H9 (cell line): ENCODE data around the gene CLEC16A. TPM values are rescaled to one million over a fixed set of nuclear protein-coding genes. Genes with fewer than 3 reads are reported as not detected.

Source experiments
- DNase-seq: peaks from one replicate; pipeline ENCODE4 v3.0.0-alpha.2; 2017
- H2AFZ ChIP-seq: one replicate; pipeline ENCODE4 v1.6.1; 2013; ENCODE audit warnings: mild to moderate bottlenecking, low read length, control low read depth, moderate library complexity
- H2AK5ac ChIP-seq: 2 replicates; pipeline ENCODE4 v1.6.1; 2013; ENCODE audit warnings: low read length, control low read depth, mixed read lengths; ENCODE audit not compliant: insufficient read length
- H2BK120ac ChIP-seq: one replicate; pipeline ENCODE4 v1.6.1; 2013; ENCODE audit warnings: low read depth, mild to moderate bottlenecking, low read length, control low read depth, inconsistent platforms; ENCODE audit not compliant: poor library complexity, severe bottlenecking
- H2BK12ac ChIP-seq: 2 replicates; pipeline ENCODE4 v1.6.1; 2013; ENCODE audit warnings: low read length, control low read depth, mixed read lengths, low read depth; ENCODE audit not compliant: insufficient read length
- H2BK15ac ChIP-seq: 2 replicates; pipeline ENCODE4 v1.6.1; 2013; ENCODE audit warnings: low read depth, low read length, control low read depth
- H2BK20ac ChIP-seq: one replicate; pipeline ENCODE4 v1.6.1; 2013; ENCODE audit warnings: low read depth, mild to moderate bottlenecking, low read length, control low read depth, inconsistent platforms; ENCODE audit not compliant: poor library complexity, severe bottlenecking
- H2BK5ac ChIP-seq: 2 replicates; pipeline ENCODE4 v1.6.1; 2013; ENCODE audit warnings: low read length, control low read depth, mixed read lengths; ENCODE audit not compliant: insufficient read length
- H3K14ac ChIP-seq: 2 replicates; pipeline ENCODE4 v1.6.1; 2013; ENCODE audit warnings: low read length, control low read depth; ENCODE audit not compliant: insufficient read depth
- H3K18ac ChIP-seq: 2 replicates; pipeline ENCODE4 v1.6.1; 2013; ENCODE audit warnings: low read depth, mild to moderate bottlenecking, mixed read lengths, low read length, control low read depth; ENCODE audit not compliant: insufficient read length
- H3K23ac ChIP-seq: 2 replicates; pipeline ENCODE4 v1.6.1; 2013; ENCODE audit warnings: low read length, control low read depth, mixed read lengths, low read depth; ENCODE audit not compliant: insufficient read length
- H3K23me2 ChIP-seq: 2 replicates; pipeline ENCODE4 v1.6.1; 2013; ENCODE audit warnings: low read depth, mild to moderate bottlenecking, mixed read lengths, low read length, control low read depth; ENCODE audit not compliant: insufficient read length, poor library complexity, severe bottlenecking
- H3K27ac ChIP-seq: 2 replicates; pipeline ENCODE4 v1.5.1; 2013; ENCODE audit warnings: low read length, control low read depth, mixed read lengths, low read depth; ENCODE audit not compliant: insufficient read length
- H3K27me3 ChIP-seq: 2 replicates; pipeline ENCODE4 v1.6.1; 2013; ENCODE audit warnings: low read length, control low read depth, inconsistent platforms; ENCODE audit not compliant: insufficient read depth
- H3K4ac ChIP-seq: 2 replicates; pipeline ENCODE4 v1.6.1; 2013; ENCODE audit warnings: low read depth, mild to moderate bottlenecking, control low read depth, inconsistent platforms, low read length, moderate library complexity
- H3K4me1 ChIP-seq: 2 replicates; pipeline ENCODE4 v1.6.1; 2013; ENCODE audit warnings: low read length, control low read depth, inconsistent platforms; ENCODE audit not compliant: insufficient read depth
- H3K4me2 ChIP-seq: 2 replicates; pipeline ENCODE4 v1.6.1; 2013; ENCODE audit warnings: low read length, control low read depth, mixed read lengths; ENCODE audit not compliant: insufficient read length, insufficient read depth
- H3K56ac ChIP-seq: 2 replicates; pipeline ENCODE4 v1.6.1; 2013; ENCODE audit warnings: low read depth, mild to moderate bottlenecking, mixed read lengths, low read length, control low read depth; ENCODE audit not compliant: insufficient read length
- H3K79me1 ChIP-seq: 2 replicates; pipeline ENCODE4 v1.6.1; 2013; ENCODE audit warnings: low read depth, mild to moderate bottlenecking, moderate library complexity, low read length, control low read depth, inconsistent platforms; ENCODE audit not compliant: insufficient read depth, poor library complexity, severe bottlenecking
- H3K79me2 ChIP-seq: 2 replicates; pipeline ENCODE4 v1.6.1; 2013; ENCODE audit warnings: low read length, control low read depth, inconsistent platforms; ENCODE audit not compliant: insufficient read depth
- H3K9ac ChIP-seq: 2 replicates; pipeline ENCODE4 v1.6.1; 2013; ENCODE audit warnings: low read length, control low read depth, mixed read lengths; ENCODE audit not compliant: insufficient read length; ENCODE audit errors: extremely low read depth
- H3K9me3 ChIP-seq: one replicate; pipeline ENCODE4 v1.6.1; 2013; ENCODE audit warnings: low read depth, low read length, inconsistent platforms; ENCODE audit not compliant: control insufficient read depth
- H3T11ph ChIP-seq: one replicate; pipeline ENCODE4 v1.6.1; 2013; ENCODE audit warnings: mild to moderate bottlenecking, low read length, control low read depth, inconsistent platforms
- H4K20me1 ChIP-seq: one replicate; pipeline ENCODE4 v1.6.1; 2013; ENCODE audit not compliant: control insufficient read depth, insufficient read length, insufficient read depth
- H4K5ac ChIP-seq: 2 replicates; pipeline ENCODE4 v1.6.1; 2013; ENCODE audit warnings: low read depth, mild to moderate bottlenecking, mixed read lengths, low read length, control low read depth; ENCODE audit not compliant: insufficient read length
- H4K8ac ChIP-seq: replicated peaks from 2 replicates; pipeline ENCODE4 v1.6.1; 2013; ENCODE audit warnings: low read length, control low read depth, mixed read lengths, low read depth; ENCODE audit not compliant: insufficient read length
- H4K91ac ChIP-seq: 2 replicates; pipeline ENCODE4 v1.6.1; 2013; ENCODE audit warnings: low read depth, mild to moderate bottlenecking, moderate library complexity, mixed read lengths, low read length, control low read depth; ENCODE audit not compliant: insufficient read length
- H3K27ac Mint-ChIP-seq, 3 experiments: 2 replicates in 2 of 3; 3 replicates in 1 of 3; pipeline ENCODE4 v1.8.0; 2020 to 2021; ENCODE audit warnings: mixed read lengths in 3 of 3, mild to moderate bottlenecking in 1 of 3, moderate library complexity in 1 of 3
- H3K27me3 Mint-ChIP-seq: 2 replicates; pipeline ENCODE4 v1.8.0; 2021; ENCODE audit warnings: low read depth, mild to moderate bottlenecking, moderate library complexity, mixed read lengths
- H3K36me3 Mint-ChIP-seq, 3 experiments: 2 replicates in 2 of 3; 3 replicates in 1 of 3; pipeline ENCODE4 v1.8.0; 2020 to 2021; ENCODE audit warnings: low read depth in 3 of 3, mixed read lengths in 3 of 3; ENCODE audit not compliant: insufficient read depth in 1 of 3
- H3K4me1 Mint-ChIP-seq, 2 experiments: 2 replicates each; pipeline ENCODE4 v1.8.0; 2020; ENCODE audit warnings: mixed read lengths in 2 of 2
- H3K4me3 Mint-ChIP-seq, 2 experiments: 2 replicates in 1 of 2; 3 replicates in 1 of 2; pipeline ENCODE4 v1.8.0; 2020 to 2021; ENCODE audit warnings: mild to moderate bottlenecking in 2 of 2, mixed read lengths in 2 of 2, moderate library complexity in 1 of 2
- H3K9me3 Mint-ChIP-seq, 2 experiments: 2 replicates in 1 of 2; 3 replicates in 1 of 2; pipeline ENCODE4 v1.8.0; 2020; ENCODE audit warnings: mild to moderate bottlenecking in 2 of 2, mixed read lengths in 2 of 2, moderate library complexity in 1 of 2
- whole genome bisulfite sequencing: extraction: QIAGEN DNeasy Blood & Tissue Kit; methylation state at CpG from one replicate; pipeline ENCODE4 v1.1.7; 2013; ENCODE audit warnings: missing lambda C conversion rate, low lambda C conversion rate, mixed read lengths; ENCODE audit not compliant: insufficient read length; ENCODE audit errors: extremely low coverage; 5-methylcytosine and 5-hydroxymethylcytosine counted together
- total RNA-seq: library from RNA; stranded (reverse); gene quantifications from 2 replicates; pipeline ENCODE4 v1.2.1, GENCODE V29; 2021
- TF ChIP-seq, protein P1 (sequence below): fragments of 200-600 bp; sonication (generic); conservative IDR thresholded peaks from 3 replicates; pipeline ENCODE4 v1.8.0; 2021; ENCODE audit warnings: antibody characterized with exemption, mild to moderate bottlenecking

The CLEC16A gene
- total RNA-seq, 1 experiment from 2014 or later: 15.2 TPM

DNA sequence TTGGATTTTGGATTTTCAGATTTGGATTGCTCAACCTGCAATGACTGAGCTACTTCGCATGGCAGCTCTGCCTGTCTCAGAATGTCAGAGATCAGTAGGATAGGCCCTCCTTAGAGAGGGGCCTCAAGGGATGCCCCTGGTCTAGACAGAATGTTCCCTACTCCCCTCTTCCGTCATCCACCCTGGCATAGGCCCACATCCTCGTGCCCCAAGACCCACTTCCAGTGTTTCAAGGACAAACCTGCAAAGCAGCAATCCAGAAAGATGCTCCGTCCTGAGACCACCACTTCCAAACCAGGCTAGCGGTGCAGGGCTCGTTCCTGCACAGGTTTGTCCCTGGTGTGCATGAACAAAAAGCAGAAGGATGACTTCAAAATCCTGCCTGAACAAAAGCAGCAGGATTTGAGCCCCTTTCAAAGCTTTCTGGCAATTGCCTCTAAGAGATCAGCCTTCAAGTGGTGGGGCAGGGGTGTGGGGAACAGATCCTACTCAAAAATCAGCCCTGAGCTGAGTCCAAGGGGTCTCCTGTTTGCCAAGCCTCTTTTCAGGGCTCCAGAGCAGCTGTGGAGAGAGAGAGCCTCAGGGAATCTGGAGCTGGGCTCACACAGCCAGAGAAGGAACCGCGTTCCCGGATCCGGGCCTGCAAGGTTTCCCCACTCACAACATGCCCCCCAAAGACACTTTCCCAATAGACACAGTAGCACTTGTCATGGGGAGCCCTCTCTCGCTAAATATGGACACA lies 190.5 kb downstream of the CLEC16A start:
- H3K4ac ChIP-seq: no peak overlapping the region
- no peak overlapping the region for H3K18ac ChIP-seq
- H4K20me1 ChIP-seq: no peaks in the 10 kb centered on the region
- no peak overlapping the region for H2BK15ac ChIP-seq
- H3K27ac Mint-ChIP-seq: peak overlapping the region in 1 of 3 experiments; percentile 15; a peak in 1 of 7 replicates
- no peaks in the 10 kb centered on the region for H3K79me2 ChIP-seq
- no peaks in the 10 kb centered on the region for H3K27me3 ChIP-seq
- no peak overlapping the region for H2BK12ac ChIP-seq
- no peaks in the 10 kb centered on the region for H3K79me1 ChIP-seq
- H3K4me1 Mint-ChIP-seq: peaks cover 23 to 27% of the 10 kb centered on the region in 2 experiments
- H3K23me2 ChIP-seq: no peaks in the 10 kb centered on the region
- no peak overlapping the region for H3K14ac ChIP-seq
- no peak overlapping the region for H2BK5ac ChIP-seq
- H2AK5ac ChIP-seq: no peak overlapping the region
- peaks cover 3% of the 10 kb centered on the region; the same call in 1 of the 2 replicates for H3K4me1 ChIP-seq
- no peaks in the 10 kb centered on the region for H3K36me3 Mint-ChIP-seq
- H3K9ac ChIP-seq: no peak overlapping the region
- H4K8ac ChIP-seq: no peak overlapping the region
- H3K4me3 Mint-ChIP-seq: no peak overlapping the region
- no peak overlapping the region for H3K23ac ChIP-seq
- no peak for DNase-seq
- H4K5ac ChIP-seq: no peak overlapping the region
- H3K56ac ChIP-seq: no peak overlapping the region
- no CpG with 5 or more reads among the region's 11 CpGs for whole genome bisulfite sequencing
- 0 out of 2 replicates have a peak, but pooled peaks cover 1% of the 10 kb centered on the region for H3K27me3 Mint-ChIP-seq
- H4K91ac ChIP-seq: no peak overlapping the region
- no peak overlapping the region for H3K4me2 ChIP-seq
- H3K9me3 ChIP-seq: no peaks in the 10 kb centered on the region
- TF ChIP-seq, protein P1, sequence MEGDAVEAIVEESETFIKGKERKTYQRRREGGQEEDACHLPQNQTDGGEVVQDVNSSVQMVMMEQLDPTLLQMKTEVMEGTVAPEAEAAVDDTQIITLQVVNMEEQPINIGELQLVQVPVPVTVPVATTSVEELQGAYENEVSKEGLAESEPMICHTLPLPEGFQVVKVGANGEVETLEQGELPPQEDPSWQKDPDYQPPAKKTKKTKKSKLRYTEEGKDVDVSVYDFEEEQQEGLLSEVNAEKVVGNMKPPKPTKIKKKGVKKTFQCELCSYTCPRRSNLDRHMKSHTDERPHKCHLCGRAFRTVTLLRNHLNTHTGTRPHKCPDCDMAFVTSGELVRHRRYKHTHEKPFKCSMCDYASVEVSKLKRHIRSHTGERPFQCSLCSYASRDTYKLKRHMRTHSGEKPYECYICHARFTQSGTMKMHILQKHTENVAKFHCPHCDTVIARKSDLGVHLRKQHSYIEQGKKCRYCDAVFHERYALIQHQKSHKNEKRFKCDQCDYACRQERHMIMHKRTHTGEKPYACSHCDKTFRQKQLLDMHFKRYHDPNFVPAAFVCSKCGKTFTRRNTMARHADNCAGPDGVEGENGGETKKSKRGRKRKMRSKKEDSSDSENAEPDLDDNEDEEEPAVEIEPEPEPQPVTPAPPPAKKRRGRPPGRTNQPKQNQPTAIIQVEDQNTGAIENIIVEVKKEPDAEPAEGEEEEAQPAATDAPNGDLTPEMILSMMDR: no peak
- H2BK120ac ChIP-seq: no peak overlapping the region
- no peak overlapping the region for H2AFZ ChIP-seq
- H2BK20ac ChIP-seq: no peak overlapping the region
- H3K9me3 Mint-ChIP-seq: no peaks in the 10 kb centered on the region
- H3T11ph ChIP-seq: no peak overlapping the region
- no peak overlapping the region for H3K27ac ChIP-seq
